Astrocyte of the spinal cord (primary cell): Measurements from ENCODE around the gene SLC12A8.

Experiments
- DNase-seq: peaks from one replicate; pipeline ENCODE4 v3.0.0; 2011; ENCODE audit warnings: low read depth, low spot score
- H3K4me3 ChIP-seq: 2 replicates; pipeline ENCODE4 v1.5.1; 2011; ENCODE audit warnings: low read depth, mild to moderate bottlenecking, low read length, moderate library complexity
- in situ Hi-C: cut with HindIII; loops from 2 replicates; pipeline ENCODE4 v1.10.0; 2017; ENCODE audit warnings: low sequenced_read_pairs
- TF ChIP-seq, protein P1 (sequence below): IDR thresholded peaks from 2 replicates; pipeline ENCODE4 v1.5.1; 2012; ENCODE audit warnings: low read depth, mild to moderate bottlenecking, low read length, inconsistent platforms

SLC12A8 gene

DNA sequence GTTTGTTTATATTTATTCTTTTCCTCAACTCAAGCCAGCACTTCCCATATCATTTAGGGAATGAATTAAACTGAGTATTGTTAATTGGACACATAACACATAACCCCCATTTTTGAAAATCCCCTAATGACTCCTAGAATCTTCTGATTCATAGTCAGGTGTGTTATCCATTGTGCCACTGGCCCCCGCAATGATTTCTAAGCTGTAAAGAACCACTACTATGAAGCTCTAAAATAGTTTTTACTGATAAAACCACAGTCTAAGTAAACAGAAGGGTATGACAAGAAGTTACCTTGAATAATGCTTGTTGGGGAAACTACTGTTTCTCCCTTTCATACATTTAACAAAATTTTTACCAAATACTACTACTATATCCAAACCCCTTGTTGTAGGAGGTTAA lies 22.3 kb upstream of the SLC12A8 start:
- DNase-seq = no peak
- H3K4me3 ChIP-seq = no peak overlapping the region
- in situ Hi-C loops = no loop called here
- TF ChIP-seq, protein P1, sequence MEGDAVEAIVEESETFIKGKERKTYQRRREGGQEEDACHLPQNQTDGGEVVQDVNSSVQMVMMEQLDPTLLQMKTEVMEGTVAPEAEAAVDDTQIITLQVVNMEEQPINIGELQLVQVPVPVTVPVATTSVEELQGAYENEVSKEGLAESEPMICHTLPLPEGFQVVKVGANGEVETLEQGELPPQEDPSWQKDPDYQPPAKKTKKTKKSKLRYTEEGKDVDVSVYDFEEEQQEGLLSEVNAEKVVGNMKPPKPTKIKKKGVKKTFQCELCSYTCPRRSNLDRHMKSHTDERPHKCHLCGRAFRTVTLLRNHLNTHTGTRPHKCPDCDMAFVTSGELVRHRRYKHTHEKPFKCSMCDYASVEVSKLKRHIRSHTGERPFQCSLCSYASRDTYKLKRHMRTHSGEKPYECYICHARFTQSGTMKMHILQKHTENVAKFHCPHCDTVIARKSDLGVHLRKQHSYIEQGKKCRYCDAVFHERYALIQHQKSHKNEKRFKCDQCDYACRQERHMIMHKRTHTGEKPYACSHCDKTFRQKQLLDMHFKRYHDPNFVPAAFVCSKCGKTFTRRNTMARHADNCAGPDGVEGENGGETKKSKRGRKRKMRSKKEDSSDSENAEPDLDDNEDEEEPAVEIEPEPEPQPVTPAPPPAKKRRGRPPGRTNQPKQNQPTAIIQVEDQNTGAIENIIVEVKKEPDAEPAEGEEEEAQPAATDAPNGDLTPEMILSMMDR = no peak

DNA sequence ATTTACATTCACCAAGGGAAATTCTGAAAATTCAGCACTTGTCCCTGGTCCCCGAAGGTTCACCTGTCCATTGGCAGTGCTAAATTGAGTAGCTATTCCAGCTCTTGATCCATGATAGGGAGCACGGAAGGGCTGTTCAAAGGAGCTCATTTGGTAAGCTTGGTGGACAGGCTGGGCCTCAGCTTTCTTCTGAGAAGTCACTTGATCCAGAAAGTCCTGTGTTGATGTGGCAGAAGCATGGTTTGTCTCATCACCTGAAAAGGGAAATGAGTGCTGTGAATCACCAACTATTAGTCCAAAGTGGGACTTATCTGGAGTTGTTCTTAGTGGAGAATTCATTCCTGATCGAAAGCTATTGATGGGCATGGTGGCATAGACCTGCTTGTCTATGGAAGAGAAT lies 19.9 kb upstream of the SLC12A8 start:
- in situ Hi-C loops = no loop called here
- TF ChIP-seq, protein P1 = no peak
- no peak overlapping the region for H3K4me3 ChIP-seq
- no peak for DNase-seq

DNA sequence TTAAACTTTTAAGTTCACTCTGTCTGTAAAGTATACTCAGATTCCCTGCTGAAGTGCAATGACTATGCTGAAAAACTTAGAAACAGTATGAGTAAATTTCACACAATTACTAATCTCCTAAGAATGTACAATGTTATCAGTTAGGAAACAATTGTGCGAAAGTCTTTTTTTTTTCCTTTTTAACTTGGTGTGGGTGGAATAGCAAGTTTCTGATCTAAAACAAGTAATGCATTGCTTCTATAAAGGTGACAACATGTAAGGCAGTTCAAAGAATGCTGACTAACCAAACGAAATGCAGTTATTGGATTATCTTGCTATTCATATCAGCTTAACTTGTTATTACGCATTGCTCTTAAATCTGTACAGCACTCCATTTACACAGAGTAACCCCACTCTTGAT lies 19.3 kb upstream of the SLC12A8 start:
- DNase-seq = peak; percentile 78
- no peak overlapping the region for H3K4me3 ChIP-seq
- in situ Hi-C loops = no loop called here
- TF ChIP-seq, protein P1 = no peak

DNA sequence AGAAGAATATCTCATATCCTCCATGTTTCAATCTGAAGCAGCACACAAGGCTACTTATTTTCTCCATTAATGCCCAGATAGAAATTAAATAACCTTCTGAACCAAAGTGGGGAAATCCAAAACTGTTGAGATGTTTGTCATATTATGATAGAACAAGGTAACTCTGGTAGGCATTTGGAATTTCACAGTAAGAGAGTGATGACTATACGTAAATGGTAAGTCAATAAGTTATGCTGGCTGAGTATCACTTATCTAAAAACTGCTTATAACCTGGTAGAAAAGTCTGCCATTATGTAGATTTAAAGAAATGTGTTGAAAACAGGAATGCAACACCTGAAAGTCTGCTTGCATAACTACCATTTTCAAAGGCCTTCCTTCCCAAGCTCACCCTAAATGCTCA lies 17.2 kb upstream of the SLC12A8 start:
- in situ Hi-C loops = no loop called here
- H3K4me3 ChIP-seq = no peak overlapping the region
- TF ChIP-seq, protein P1 = no peak
- no peak for DNase-seq

DNA sequence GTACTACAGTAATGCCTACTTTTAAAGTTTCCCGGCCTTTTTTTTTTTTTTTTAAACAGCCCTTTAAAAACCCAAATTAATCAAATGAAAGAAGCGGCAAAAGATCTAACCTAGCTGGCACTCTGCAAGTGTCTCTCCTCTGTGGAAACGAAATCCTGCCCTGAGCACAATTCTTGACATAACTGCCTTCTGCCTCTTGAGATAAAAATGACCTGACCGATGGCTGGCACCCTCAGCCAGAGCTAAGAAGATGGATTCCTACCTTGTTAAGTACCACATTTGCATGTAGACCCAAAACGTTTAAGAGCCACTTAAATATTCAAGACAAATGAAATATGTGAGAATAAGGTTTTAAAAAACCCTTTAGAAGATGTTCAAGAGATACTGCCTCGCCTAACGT lies 16.6 kb upstream of the SLC12A8 start:
- TF ChIP-seq, protein P1 = no peak
- in situ Hi-C loops = no loop called here
- no peak for DNase-seq
- H3K4me3 ChIP-seq = no peak overlapping the region

DNA sequence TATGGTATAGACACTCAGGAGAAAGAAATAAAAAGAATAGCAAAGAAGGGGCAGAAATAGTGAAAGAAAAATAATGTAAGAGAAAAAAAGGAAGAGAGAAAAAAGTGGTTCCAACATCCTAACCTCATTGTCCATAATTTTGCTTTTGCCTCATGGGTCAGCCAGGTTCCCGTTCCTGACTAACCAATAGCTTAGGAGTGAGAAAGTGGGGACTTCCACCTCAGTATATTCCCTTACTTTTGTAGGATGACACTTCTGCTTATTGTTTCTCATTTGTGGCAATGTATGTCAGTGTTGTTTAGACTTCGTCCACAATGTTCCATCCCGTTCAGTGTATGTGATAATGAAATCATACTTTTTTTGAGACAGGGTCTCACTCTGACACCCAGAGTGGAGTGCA lies 9.3 kb upstream of the SLC12A8 start:
- in situ Hi-C loops = no loop called here
- no peak for DNase-seq
- H3K4me3 ChIP-seq = no peak overlapping the region
- TF ChIP-seq, protein P1 = no peak
